ENCODE measurements around the gene ATP6V1F. TPM values are rescaled to one million over a fixed set of nuclear protein-coding genes. Genes with fewer than 3 reads are reported as not detected.

ATP6V1F gene
- polyA plus RNA-seq, 1 donor, result 132 TPM

GRCh38 chr7:128835790-128836641, 26.6 kb upstream of the ATP6V1F start:
- no peak for DNase-seq (ENCODE audit: low read depth)

GRCh38 chr7:128836729-128837348, 25.8 kb upstream of the ATP6V1F start:
- DNase-seq (ENCODE audit: low read depth), result no peak

GRCh38 chr7:128837521-128837921, 25.1 kb upstream of the ATP6V1F start:
- DNase-seq (ENCODE audit: low read depth), result no peak

GRCh38 chr7:128838109-128838779, 24.4 kb upstream of the ATP6V1F start:
- DNase-seq (ENCODE audit: low read depth), result no peak

GRCh38 chr7:128838981-128839731, 23.5 kb upstream of the ATP6V1F start:
- no peak for DNase-seq (ENCODE audit: low read depth)

GRCh38 chr7:128839751-128840177, 22.9 kb upstream of the ATP6V1F start:
- no peak for DNase-seq (ENCODE audit: low read depth)

- no peak for DNase-seq (ENCODE audit: low read depth)
Observed at GRCh38 chr7:128840326-128841170, 22.1 kb upstream of the ATP6V1F start.

GRCh38 chr7:128841171-128841690, 21.4 kb upstream of the ATP6V1F start:
- no peak for DNase-seq (ENCODE audit: low read depth)

GRCh38 chr7:128841921-128842673, 20.6 kb upstream of the ATP6V1F start:
- DNase-seq (ENCODE audit: low read depth), result no peak

GRCh38 chr7:128842674-128843641, 19.7 kb upstream of the ATP6V1F start:
- no peak for DNase-seq (ENCODE audit: low read depth)

- DNase-seq (ENCODE audit: low read depth), result no peak
Observed at GRCh38 chr7:128843938-128844621, 18.6 kb upstream of the ATP6V1F start.

- DNase-seq (ENCODE audit: low read depth), result no peak
Observed at GRCh38 chr7:128844777-128845311, 17.8 kb upstream of the ATP6V1F start.

GRCh38 chr7:128845475-128845874, 17.2 kb upstream of the ATP6V1F start:
- DNase-seq (ENCODE audit: low read depth), result no peak

- DNase-seq (ENCODE audit: low read depth), result no peak
Observed at GRCh38 chr7:128845987-128846386, 16.7 kb upstream of the ATP6V1F start.

- no peak for DNase-seq (ENCODE audit: low read depth)
Observed at GRCh38 chr7:128846781-128847444, 15.7 kb upstream of the ATP6V1F start.

- DNase-seq (ENCODE audit: low read depth), result no peak
Observed at GRCh38 chr7:128847721-128848211, 14.9 kb upstream of the ATP6V1F start.
